ENCODE results near the gene ITGA6. TPM values are rescaled to one million over a fixed set of nuclear protein-coding genes. Genes with fewer than 3 reads are reported as not detected.

The ITGA6 gene
- total RNA-seq, 4 donors from 2014 or later = 34.8 to 66.6 (median 52.7) TPM

- intact Hi-C loops (cut with DNase I) = no loop called here
- no peak overlapping the region for H3K4me3 ChIP-seq (replicated peaks in 1 of 3)
- H3K9me3 ChIP-seq = no peaks in the 10 kb centered on the region
- H3K4me1 ChIP-seq = peaks cover 0 to 22% of the 10 kb centered on the region in 2 donors
- peak in 1 of 2 donors; percentile 30 for DNase-seq
- 55 to 62% methylated on average over 1 of the region's 1 CpG for WGBS, 2 donors
- no peaks in the 10 kb centered on the region for H3K27me3 ChIP-seq
- TF ChIP-seq POLR2A (IDR thresholded peaks at IDR 0.05) = no peak
- TF ChIP-seq, protein P1, sequence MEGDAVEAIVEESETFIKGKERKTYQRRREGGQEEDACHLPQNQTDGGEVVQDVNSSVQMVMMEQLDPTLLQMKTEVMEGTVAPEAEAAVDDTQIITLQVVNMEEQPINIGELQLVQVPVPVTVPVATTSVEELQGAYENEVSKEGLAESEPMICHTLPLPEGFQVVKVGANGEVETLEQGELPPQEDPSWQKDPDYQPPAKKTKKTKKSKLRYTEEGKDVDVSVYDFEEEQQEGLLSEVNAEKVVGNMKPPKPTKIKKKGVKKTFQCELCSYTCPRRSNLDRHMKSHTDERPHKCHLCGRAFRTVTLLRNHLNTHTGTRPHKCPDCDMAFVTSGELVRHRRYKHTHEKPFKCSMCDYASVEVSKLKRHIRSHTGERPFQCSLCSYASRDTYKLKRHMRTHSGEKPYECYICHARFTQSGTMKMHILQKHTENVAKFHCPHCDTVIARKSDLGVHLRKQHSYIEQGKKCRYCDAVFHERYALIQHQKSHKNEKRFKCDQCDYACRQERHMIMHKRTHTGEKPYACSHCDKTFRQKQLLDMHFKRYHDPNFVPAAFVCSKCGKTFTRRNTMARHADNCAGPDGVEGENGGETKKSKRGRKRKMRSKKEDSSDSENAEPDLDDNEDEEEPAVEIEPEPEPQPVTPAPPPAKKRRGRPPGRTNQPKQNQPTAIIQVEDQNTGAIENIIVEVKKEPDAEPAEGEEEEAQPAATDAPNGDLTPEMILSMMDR (IDR thresholded peaks at IDR 0.05) = no peak
- H3K27ac ChIP-seq = no peak overlapping the region
- no peaks in the 10 kb centered on the region for H3K36me3 ChIP-seq
Observed at GRCh38 chr2:172445851-172446250, 18.5 kb downstream of the ITGA6 start.

- H3K27ac ChIP-seq = no peak overlapping the region
- H3K4me3 ChIP-seq (replicated peaks in 1 of 3) = no peak overlapping the region
- H3K4me1 ChIP-seq = peaks cover 0 to 22% of the 10 kb centered on the region in 2 donors
- H3K27me3 ChIP-seq = no peaks in the 10 kb centered on the region
- H3K36me3 ChIP-seq = no peaks in the 10 kb centered on the region
- DNase-seq = no peak
- 83 to 84% methylated on average over 6 of the region's 6 CpGs for WGBS, 2 donors
- intact Hi-C loops (cut with DNase I) = no loop called here
- TF ChIP-seq POLR2A (IDR thresholded peaks at IDR 0.05) = no peak
- TF ChIP-seq, protein P1 (IDR thresholded peaks at IDR 0.05) = no peak
- no peaks in the 10 kb centered on the region for H3K9me3 ChIP-seq
Observed at GRCh38 chr2:172446474-172447063, 19.2 kb downstream of the ITGA6 start.

DNA sequence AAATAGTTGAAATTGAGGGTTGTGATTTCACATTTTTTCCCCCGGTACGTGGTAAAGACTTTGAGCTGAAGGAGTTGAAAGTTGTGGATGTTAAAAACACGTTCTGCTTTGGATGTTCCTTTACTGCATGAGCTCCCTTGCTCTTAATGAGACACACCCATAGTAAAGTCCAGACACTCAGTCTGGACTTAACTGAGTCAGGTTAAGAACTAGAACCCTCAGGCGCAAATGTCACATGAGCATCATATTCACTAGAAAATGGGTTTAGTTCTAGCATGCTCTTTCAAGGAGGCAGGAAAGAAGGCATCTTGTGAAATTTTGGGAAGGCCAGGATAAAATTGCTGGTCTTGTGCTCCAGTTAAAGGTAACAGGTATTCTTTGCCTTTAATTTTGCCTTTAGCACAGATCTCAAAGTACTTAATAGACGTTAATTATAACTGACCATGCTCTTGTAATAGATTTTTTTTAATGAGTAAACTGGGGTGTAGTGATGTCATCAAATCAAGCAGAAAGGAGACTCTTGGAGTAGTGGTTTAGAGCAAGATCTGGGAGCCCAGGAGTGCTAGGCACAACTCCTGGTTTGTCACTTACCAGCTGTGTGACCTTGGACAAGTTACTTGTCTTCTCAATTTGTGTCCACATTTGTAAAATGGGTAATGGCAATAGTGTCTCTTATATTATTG, 20.6 kb downstream of the ITGA6 start:
- intact Hi-C loops (cut with DNase I) = no loop called here
- 88 to 91% methylated on average over 5 of the region's 5 CpGs for WGBS, 2 donors
- H3K27ac ChIP-seq = no peak overlapping the region

GRCh38 chr2:172448544-172449267, 21.3 kb downstream of the ITGA6 start:
- H3K9me3 ChIP-seq = no peaks in the 10 kb centered on the region
- H3K4me1 ChIP-seq = peaks cover 0 to 11% of the 10 kb centered on the region in 2 donors
- no peak overlapping the region for H3K4me3 ChIP-seq (replicated peaks in 1 of 3)
- H3K27ac ChIP-seq = no peak overlapping the region
- 77% methylated on average over 3 of the region's 3 CpGs for WGBS, 2 donors
- no peak for DNase-seq
- no peaks in the 10 kb centered on the region for H3K27me3 ChIP-seq
- intact Hi-C loops (cut with DNase I) = no loop called here
- no peaks in the 10 kb centered on the region for H3K36me3 ChIP-seq
- TF ChIP-seq, protein P1 (IDR thresholded peaks at IDR 0.05) = no peak
- TF ChIP-seq POLR2A (IDR thresholded peaks at IDR 0.05) = no peak

More for the DNA sequence above, 20.6 kb downstream of the ITGA6 start:
- no peaks in the 10 kb centered on the region for H3K27me3 ChIP-seq
- no peak for TF ChIP-seq POLR2A (IDR thresholded peaks at IDR 0.05)
- TF ChIP-seq, protein P1 (IDR thresholded peaks at IDR 0.05) = no peak
- no peaks in the 10 kb centered on the region for H3K36me3 ChIP-seq
- no peak for DNase-seq
- H3K4me1 ChIP-seq = peaks cover 0 to 11% of the 10 kb centered on the region in 2 donors
- H3K4me3 ChIP-seq (replicated peaks in 1 of 3) = no peak overlapping the region
- no peaks in the 10 kb centered on the region for H3K9me3 ChIP-seq

All from thyroid gland (tissue), 4 donors.